GM12878 (cell line): ENCODE measurements around the gene TMIGD2. TPM values are rescaled to one million over a fixed set of nuclear protein-coding genes. Genes with fewer than 3 reads are reported as not detected.

Experiments
- ATAC-seq: fragments of 200-7000 bp; cut with Tn5 transposase; 3 replicates; pipeline ENCODE4 v1.9.1; 2020; ENCODE audit warnings: mild to moderate bottlenecking, moderate library complexity
- BruUV-seq: library from RNA; stranded (reverse); fragments of 400-500 nt; replicated peaks from 2 replicates; lab custom pipeline; 2021; lab: Mats Ljungman, UMichigan
- CTCF ChIA-PET: fragments of 300-600 bp; sonication (Branson Sonifier 250); formaldehyde crosslinking; extraction: SDS; loops from one replicate; lab custom pipeline; 2021; ENCODE audit warnings: inconsistent platforms; lab: Yijun Ruan, JAX
- POLR2A ChIA-PET: fragments of 350-600 bp; formaldehyde crosslinking; extraction: SDS; loops from one replicate; lab custom pipeline; 2021; ENCODE audit warnings: inconsistent platforms; lab: Charles Lee
- RAD21 ChIA-PET: fragments of 300-600 bp; sonication (Branson Sonifier 250); formaldehyde crosslinking; loops from one replicate; lab custom pipeline; 2023; ENCODE audit warnings: antibody characterized with exemption; ENCODE audit not compliant: unreplicated experiment; lab: Charles Lee
- SMC1A ChIA-PET: fragments of 300-600 bp; sonication (Branson Sonifier 250); formaldehyde crosslinking; loops from one replicate; lab custom pipeline; 2023; ENCODE audit not compliant: unreplicated experiment, uncharacterized antibody; lab: Charles Lee
- DNase-seq: peaks from one replicate; pipeline ENCODE4 v3.0.0-alpha.2; 2011; ENCODE audit warnings: low read depth, low spot score
- FAIRE-seq: peaks from 3 replicates; lab custom pipeline; 2011; peaks lifted over from hg19 to GRCh38; lab: Jason Lieb, UNC
- H2AFZ ChIP-seq: 2 replicates; pipeline ENCODE4 v1.6.0; 2011; ENCODE audit warnings: low read depth, low read length, control low read depth; ENCODE audit not compliant: control insufficient read depth
- H3K27ac ChIP-seq: 2 replicates; pipeline ENCODE4 v1.5.1; 2011; ENCODE audit warnings: control low read depth; ENCODE audit not compliant: control insufficient read depth, insufficient read depth
- H3K27me3 ChIP-seq, 2 experiments: replicated peaks in 1 of 2; 2 replicates each; pipeline versions ENCODE4 v1.6.0 to v1.6.1; 2011; ENCODE audit warnings: low read length in 1 of 2; ENCODE audit not compliant: control insufficient read depth in 2 of 2, insufficient read depth in 2 of 2
- H3K36me3 ChIP-seq, 2 experiments: 2 replicates each; pipeline ENCODE4 v1.5.1; 2011; ENCODE audit warnings: low read length in 1 of 2; ENCODE audit not compliant: control insufficient read depth in 2 of 2, insufficient read depth in 2 of 2
- H3K4me1 ChIP-seq: 2 replicates; pipeline ENCODE4 v1.6.1; 2011; ENCODE audit warnings: mild to moderate bottlenecking, low read length, moderate library complexity, mixed read lengths; ENCODE audit not compliant: control insufficient read depth, insufficient read depth
- H3K4me2 ChIP-seq: 2 replicates; pipeline ENCODE4 v1.6.0; 2011; ENCODE audit warnings: control low read depth; ENCODE audit not compliant: control insufficient read depth, insufficient read depth
- H3K4me3 ChIP-seq: fragments of 200-600 bp; sonication (generic); 2 replicates; pipeline ENCODE4 v1.5.1; 2016
- H3K79me2 ChIP-seq: 2 replicates; pipeline ENCODE4 v1.6.0; 2011; ENCODE audit warnings: low read length; ENCODE audit not compliant: control insufficient read depth, insufficient read depth
- H3K9ac ChIP-seq: 2 replicates; pipeline ENCODE4 v1.8.0; 2011; ENCODE audit warnings: low read length, control low read depth, mixed read lengths; ENCODE audit not compliant: control insufficient read depth, insufficient read depth
- H3K9me3 ChIP-seq: replicated peaks from 3 replicates; pipeline ENCODE4 v1.5.1; 2011; ENCODE audit warnings: mild to moderate bottlenecking, low read length; ENCODE audit not compliant: control insufficient read depth, insufficient read depth
- H4K20me1 ChIP-seq: 2 replicates; pipeline ENCODE4 v1.6.0; 2011; ENCODE audit not compliant: control insufficient read depth, insufficient read depth
- CEBPB ChIP-seq, 2 experiments: fragments of 150-350 bp in 1 of 2; IDR thresholded peaks; 2 replicates each; pipeline ENCODE4 v1.6.1; 2012 to 2014; ENCODE audit warnings: low read depth in 2 of 2, low read length in 2 of 2, borderline replicate concordance in 1 of 2, inconsistent platforms in 1 of 2
- CHD2 ChIP-seq: IDR thresholded peaks from 2 replicates; pipeline ENCODE4 v1.6.1; 2011; ENCODE audit warnings: low read depth, low read length, improper control_type of control experiment, borderline replicate concordance
- ESRRA ChIP-seq: IDR thresholded peaks from 2 replicates; pipeline ENCODE4 v1.6.1; 2012; ENCODE audit warnings: mild to moderate bottlenecking, low read length, improper control_type of control experiment
- EZH2 ChIP-seq: IDR thresholded peaks from 2 replicates; pipeline ENCODE4 v1.6.1; 2012; ENCODE audit warnings: low read depth, mild to moderate bottlenecking, control low read depth, inconsistent platforms, low read length, borderline replicate concordance; ENCODE audit not compliant: control insufficient read depth
- GATAD2B ChIP-seq: fragments of 450-650 bp; conservative IDR thresholded peaks from 2 replicates; pipeline ENCODE4 v1.6.1; 2017; ENCODE audit warnings: low read depth, mild to moderate bottlenecking, moderate library complexity
- IRF5 ChIP-seq: fragments of 450-650 bp; IDR thresholded peaks from 2 replicates; pipeline ENCODE4 v1.6.1; 2017; ENCODE audit warnings: borderline replicate concordance
- JUNB ChIP-seq: IDR thresholded peaks from 2 replicates; pipeline ENCODE4 v1.6.1; 2016; ENCODE audit warnings: antibody characterized with exemption, mild to moderate bottlenecking
- KDM1A ChIP-seq: fragments of 200-600 bp; sonication (generic); IDR thresholded peaks from 2 replicates; pipeline ENCODE4 v1.6.1; 2016; ENCODE audit warnings: borderline replicate concordance
- PKNOX1 ChIP-seq: fragments of 450-650 bp; IDR thresholded peaks from 2 replicates; pipeline ENCODE4 v1.6.1; 2016; ENCODE audit warnings: mild to moderate bottlenecking
- POLR2AphosphoS2 ChIP-seq: IDR thresholded peaks from 2 replicates; pipeline ENCODE4 v1.6.1; 2011; ENCODE audit warnings: low read depth, mild to moderate bottlenecking, low read length, improper control_type of control experiment, moderate library complexity
- ZNF592 ChIP-seq: fragments of 450-650 bp; IDR thresholded peaks from 2 replicates; pipeline ENCODE4 v1.6.1; 2017; ENCODE audit warnings: mild to moderate bottlenecking, moderate library complexity
- ZSCAN29 ChIP-seq: fragments of 450-650 bp; IDR thresholded peaks from 2 replicates; pipeline ENCODE4 v1.6.1; 2017; ENCODE audit warnings: mild to moderate bottlenecking, moderate library complexity
- WGBS: methylation state at CpG from one replicate; pipeline ENCODE4 v1.1.6; 2016; ENCODE audit warnings: low lambda C conversion rate; ENCODE audit not compliant: insufficient replicate concordance, insufficient coverage; ENCODE audit errors: missing lambda C conversion rate; 5-methylcytosine and 5-hydroxymethylcytosine counted together
- in situ Hi-C: fragments of 300-500 bp; cut with MboI; formaldehyde crosslinking; loops from 9 replicates; pipeline ENCODE4 v1.14.3; 2018; ENCODE audit warnings: mixed read lengths
- intact Hi-C: fragments of 100-400 bp; cut with micrococcal nuclease; formaldehyde crosslinking; loops from one replicate; pipeline ENCODE4 v1.14.2; 2022; ENCODE audit not compliant: unreplicated experiment
- polyA plus RNA-seq, 11 experiments: library from polyadenylated mRNA; depleted of rRNA in 4 of 11; unstranded in 6 of 11; stranded (reverse) in 5 of 11; fragments of >200 nt; fragmentation: Nextera tagmentation in 4 of 11; fragmentation: Illumina TruSeq in 1 of 11; extraction: Ambion mirVana in 4 of 11; extraction: Trizol in 1 of 11; gene quantifications; 1 replicate in 1 of 11; 2 replicates in 10 of 11; pipeline versions ENCODE4 v1.2.1 to v1.2.3, GENCODE V29; 2011 to 2016; ENCODE audit warnings: inconsistent platforms in 2 of 11, missing spikeins in 2 of 11, low read depth in 1 of 11
- total RNA-seq, 4 experiments: library from RNA; depleted of rRNA in 3 of 4; stranded (reverse); fragments of >200 nt in 3 of 4; fragmentation: Illumina TruSeq in 1 of 4; extraction: Trizol in 1 of 4; gene quantifications; 2 replicates each; pipeline versions ENCODE4 v1.2.1 to v1.2.3, GENCODE V29; 2013 to 2021

TMIGD2 gene
- total and polyA plus RNA-seq, 10 of the 15 experiments (the other 5 are each of a cell fraction or from before 2014, with no cell fraction given): 0.09 to 0.40 (median 0.14) TPM; not detected in 5

- 87% methylated on average over 7 of the region's 7 CpGs for WGBS
- POLR2A ChIA-PET: no interaction called here
- ATAC-seq (no peak), DNase-seq (no peak), FAIRE-seq (no peak)
- no peaks in the 10 kb centered on the region for H3K4me1 ChIP-seq
- no peak overlapping the region for H3K27ac ChIP-seq
- TF ChIP-seq PKNOX1: no peak
- TF ChIP-seq ZNF592: no peak
- no peak for TF ChIP-seq JUNB
- no peak for TF ChIP-seq EZH2
- TF ChIP-seq ZSCAN29: no peak
- TF ChIP-seq KDM1A: no peak
- no peak for TF ChIP-seq IRF5
- no peak for TF ChIP-seq CEBPB (IDR thresholded peaks at IDR 0.05; ENCODE audit: borderline replicate concordance in 1 of 2, low read depth in 2 of 2, low read length in 2 of 2)
- no peak for TF ChIP-seq CHD2
- TF ChIP-seq GATAD2B: no peak
- no peak for TF ChIP-seq ESRRA
- TF ChIP-seq POLR2AphosphoS2: no peak
- CTCF ChIA-PET: no interaction called here
- H3K9ac ChIP-seq: no peak overlapping the region
- SMC1A ChIA-PET: interaction anchor here (0.6 kb wide), 2 partner anchors 15 to 1142 kb away, joined by 3 read pairs; no protein-coding TSS in a partner anchor
- no peaks in the 10 kb centered on the region for H4K20me1 ChIP-seq
- no peak overlapping the region for H3K4me2 ChIP-seq
- no peak overlapping the region for H2AFZ ChIP-seq
- H3K9me3 ChIP-seq: no peaks in the 10 kb centered on the region; the same call in 1 of the 3 replicates
- H3K4me3 ChIP-seq: no peak overlapping the region
- no TSS peak for BruUV-seq
- RAD21 ChIA-PET: no interaction called here
- no peaks in the 10 kb centered on the region for H3K36me3 ChIP-seq
- no peaks in the 10 kb centered on the region for H3K27me3 ChIP-seq
- intact Hi-C loops (no loop called here), in situ Hi-C loops (no loop called here)
- H3K79me2 ChIP-seq: no peaks in the 10 kb centered on the region
Measured at GRCh38 chr19:4318460-4318859, 16.3 kb upstream of the TMIGD2 start.
